Measurements from ENCODE around the gene LIPC.

Gene LIPC

DNA sequence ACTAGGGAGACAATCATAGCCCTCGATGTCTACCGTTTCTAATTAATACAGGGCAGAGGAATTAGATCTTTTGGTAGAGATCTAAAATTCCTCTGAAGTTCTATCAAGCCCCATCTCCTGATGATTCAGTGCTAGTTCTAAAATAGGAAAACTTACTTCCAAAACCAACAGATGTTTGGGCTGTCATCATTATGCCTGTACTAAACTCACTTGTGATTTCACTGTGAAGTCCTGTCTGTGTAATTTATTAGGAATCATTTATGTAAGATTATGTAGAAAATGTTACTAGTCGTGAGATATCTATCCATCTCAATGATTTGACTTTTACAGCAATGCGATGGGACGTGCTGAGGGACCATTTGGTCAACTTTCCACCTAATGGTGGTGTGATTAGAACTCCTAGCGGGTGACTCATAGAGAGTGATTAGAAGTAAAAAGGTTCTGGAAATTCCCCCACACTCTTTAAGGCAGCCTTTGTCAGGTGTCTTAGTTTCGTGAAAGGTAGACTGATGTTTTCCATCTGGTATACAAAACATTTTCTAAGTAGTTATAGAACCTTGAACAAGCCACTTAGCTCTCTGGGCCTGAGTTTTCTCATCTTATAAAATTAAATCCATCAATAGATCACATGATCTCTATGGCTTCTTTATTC, 34.2 kb downstream of the LIPC start:
- no peaks in the 10 kb centered on the region for H3K4me1 ChIP-seq (ENCODE audit: control insufficient read depth, insufficient read depth, low read length)

DNA sequence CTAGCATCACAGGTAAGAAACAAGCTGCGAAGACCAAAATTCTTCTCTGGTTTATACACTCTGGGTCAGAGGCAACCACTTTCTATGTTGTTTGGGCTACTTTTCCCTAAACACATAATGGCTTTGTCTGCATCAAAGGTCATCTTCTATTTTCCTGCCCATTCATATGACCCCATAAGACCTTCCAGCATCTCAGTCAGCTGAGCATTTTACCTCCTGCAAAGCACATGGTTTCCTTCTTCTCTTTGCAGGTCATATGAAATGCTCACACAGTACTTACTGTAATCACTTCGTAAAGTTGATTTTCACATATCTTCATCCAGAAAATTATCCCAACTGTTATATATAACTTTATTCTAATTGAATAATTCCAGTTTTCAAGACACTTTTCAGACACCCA, 34.8 kb downstream of the LIPC start:
- no peaks in the 10 kb centered on the region for H3K27me3 ChIP-seq (ENCODE audit: control insufficient read depth, insufficient read depth, low read length)
- H3K36me3 ChIP-seq (ENCODE audit: control insufficient read depth, insufficient read depth, low read length): no peaks in the 10 kb centered on the region
- H3K4me3 ChIP-seq (ENCODE audit: low read length): no peak overlapping the region
- H3K27ac ChIP-seq (ENCODE audit: low read depth, low read length): no peak overlapping the region
- no peak overlapping the region for H3K9ac ChIP-seq (ENCODE audit: low read length)
- no peaks in the 10 kb centered on the region for H3K4me1 ChIP-seq (ENCODE audit: control insufficient read depth, insufficient read depth, low read length)

More for the DNA sequence above, 34.2 kb downstream of the LIPC start:
- Histone ChIP-seq H3K4me3 (ENCODE audit: low read length) (no peak overlapping the region), H3K27ac (ENCODE audit: low read depth, low read length) (no peak overlapping the region), H3K27me3 (ENCODE audit: control insufficient read depth, insufficient read depth, low read length) (no peaks in the 10 kb centered on the region), H3K9ac (ENCODE audit: low read length) (no peak overlapping the region), H3K36me3 (ENCODE audit: control insufficient read depth, insufficient read depth, low read length) (no peaks in the 10 kb centered on the region)

DNA sequence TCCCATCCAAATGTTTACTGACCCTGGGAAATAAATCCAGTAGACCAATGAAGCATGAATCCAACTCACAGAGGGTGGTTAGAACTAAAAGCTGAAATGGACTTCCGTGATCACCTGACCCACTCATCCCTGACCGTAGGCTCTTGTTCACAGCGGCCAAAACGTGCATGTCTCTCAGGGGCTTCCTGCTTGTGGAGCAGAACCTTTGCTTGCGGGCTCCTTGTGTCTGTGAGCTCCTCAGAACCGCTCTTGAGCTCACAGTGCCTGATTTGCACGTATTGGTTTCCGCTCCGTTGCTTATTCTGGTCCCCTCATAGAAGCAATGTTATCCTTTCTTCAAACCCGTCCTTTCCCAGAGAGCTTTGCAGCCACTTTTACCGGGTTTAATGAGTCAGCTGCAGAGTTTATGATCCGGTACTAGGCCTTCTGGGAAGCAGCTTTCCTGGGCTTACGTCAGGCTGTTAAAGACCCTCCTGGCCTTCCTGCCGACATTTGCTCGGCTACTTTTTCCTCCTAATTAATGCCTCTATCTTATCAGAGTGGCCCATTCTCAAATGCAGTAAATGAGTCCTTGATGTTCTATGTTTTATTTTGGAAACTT, 35.4 kb downstream of the LIPC start:
- Histone ChIP-seq H3K36me3 (ENCODE audit: control insufficient read depth, insufficient read depth, low read length) (no peaks in the 10 kb centered on the region), H3K4me3 (ENCODE audit: low read length) (no peak overlapping the region), H3K27me3 (ENCODE audit: control insufficient read depth, insufficient read depth, low read length) (no peaks in the 10 kb centered on the region), H3K27ac (ENCODE audit: low read depth, low read length) (no peak overlapping the region), H3K9ac (ENCODE audit: low read length) (no peak overlapping the region), H3K4me1 (ENCODE audit: control insufficient read depth, insufficient read depth, low read length) (no peaks in the 10 kb centered on the region)

DNA sequence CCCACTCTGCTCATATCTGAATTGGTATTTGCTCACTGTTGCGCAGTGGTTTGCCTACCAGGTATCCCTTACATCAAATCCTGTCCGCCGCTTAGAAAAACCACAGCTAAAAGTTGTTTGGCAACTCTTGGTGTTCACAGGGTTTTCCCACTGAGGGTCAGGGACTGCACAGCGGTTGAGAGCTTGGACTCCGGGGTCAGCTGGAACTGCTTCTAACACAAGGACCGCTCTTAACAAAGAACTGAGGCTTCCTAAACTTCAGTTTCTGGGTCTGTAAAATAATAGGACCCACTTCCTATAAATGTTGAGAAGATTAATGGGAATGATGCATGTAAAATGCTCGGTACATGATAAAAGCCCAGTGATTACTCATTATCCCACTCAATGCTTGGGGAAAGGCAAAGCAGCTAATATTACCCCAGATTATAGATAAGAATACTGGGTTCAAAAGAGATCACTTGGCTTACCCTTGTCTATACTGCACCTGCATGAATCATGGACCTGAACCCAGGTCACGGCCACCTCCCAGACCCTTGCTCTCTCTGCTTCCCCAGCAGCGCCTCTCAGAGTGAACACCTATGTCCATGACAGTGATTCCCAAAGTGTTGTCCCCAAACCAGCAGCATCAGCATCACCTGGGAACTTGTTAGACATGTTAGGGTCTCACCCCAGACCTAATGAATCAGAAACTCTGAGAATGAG, 36.1 kb downstream of the LIPC start:
- no peaks in the 10 kb centered on the region for H3K4me1 ChIP-seq (ENCODE audit: control insufficient read depth, insufficient read depth, low read length)
- no peaks in the 10 kb centered on the region for H3K27me3 ChIP-seq (ENCODE audit: control insufficient read depth, insufficient read depth, low read length)
- H3K36me3 ChIP-seq (ENCODE audit: control insufficient read depth, insufficient read depth, low read length): no peaks in the 10 kb centered on the region
- H3K9ac ChIP-seq (ENCODE audit: low read length): no peak overlapping the region
- no peak overlapping the region for H3K27ac ChIP-seq (ENCODE audit: low read depth, low read length)
- no peak overlapping the region for H3K4me3 ChIP-seq (ENCODE audit: low read length)

DNA sequence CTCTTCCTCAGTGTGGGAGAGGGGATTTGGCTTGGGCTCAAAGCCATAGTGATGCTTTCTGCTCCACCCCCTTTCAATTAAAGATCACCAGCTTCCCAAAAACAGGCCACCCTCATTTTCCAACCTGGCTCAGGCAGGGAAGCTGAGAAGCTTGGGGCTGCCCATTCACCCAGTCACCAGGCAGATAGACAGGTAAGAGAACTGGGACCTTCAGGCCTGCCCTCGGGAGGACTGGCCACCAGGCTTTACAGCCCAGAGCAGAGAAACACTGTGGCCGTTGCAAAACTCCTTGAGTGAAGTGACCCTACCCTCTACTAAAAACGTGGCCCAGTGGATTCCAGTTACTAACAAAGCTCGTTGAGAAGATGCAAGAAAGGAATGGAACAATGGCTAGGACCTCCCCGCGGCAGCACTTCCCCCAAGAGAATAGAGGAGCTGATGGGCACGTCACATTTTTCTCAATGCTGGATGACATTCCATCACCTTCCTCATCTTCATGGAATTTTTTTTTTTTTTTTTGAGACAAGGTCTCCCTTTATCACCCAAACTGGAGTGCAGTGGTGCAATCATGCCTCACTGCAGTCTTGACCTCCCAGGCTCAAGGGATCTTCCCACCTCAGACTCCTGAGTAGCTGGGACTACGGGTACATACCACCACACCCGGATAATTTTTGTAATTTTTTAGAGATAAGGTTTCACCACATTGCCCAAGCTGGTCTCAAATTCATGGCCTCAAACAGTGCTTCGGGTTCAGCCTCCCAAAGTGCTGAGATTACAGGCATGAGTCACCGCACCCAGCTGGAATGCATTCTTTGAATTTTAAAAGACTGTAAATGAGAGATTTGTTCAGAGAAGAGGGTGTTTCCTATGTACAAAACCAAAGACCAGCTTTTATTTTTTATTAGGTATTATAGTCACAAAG, 37.9 kb downstream of the LIPC start:
- no peaks in the 10 kb centered on the region for H3K27me3 ChIP-seq (ENCODE audit: control insufficient read depth, insufficient read depth, low read length)
- no peak overlapping the region for H3K4me3 ChIP-seq (ENCODE audit: low read length)
- no peak overlapping the region for H3K9ac ChIP-seq (ENCODE audit: low read length)
- no peak overlapping the region for H3K27ac ChIP-seq (ENCODE audit: low read depth, low read length)
- H3K4me1 ChIP-seq (ENCODE audit: control insufficient read depth, insufficient read depth, low read length): no peaks in the 10 kb centered on the region
- H3K36me3 ChIP-seq (ENCODE audit: control insufficient read depth, insufficient read depth, low read length): no peaks in the 10 kb centered on the region

DNA sequence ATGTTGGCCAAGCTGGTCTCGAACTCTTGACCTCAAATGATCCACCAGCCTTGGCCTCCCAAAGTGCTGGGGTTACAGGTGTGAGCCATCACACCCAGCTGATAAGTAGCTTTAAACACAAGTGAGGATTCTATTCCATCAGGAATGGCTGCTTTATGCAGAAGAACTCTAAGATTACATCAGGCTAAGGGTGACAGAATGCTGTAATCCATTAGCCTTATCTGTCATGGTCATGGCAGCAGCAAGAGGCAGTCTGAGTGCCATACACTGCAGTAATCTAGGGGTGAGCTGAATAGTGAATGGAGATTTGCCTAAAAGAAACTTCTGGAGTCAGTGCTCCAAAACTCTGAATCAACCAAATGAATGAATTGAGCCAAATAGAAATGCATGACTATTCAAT, 39.6 kb downstream of the LIPC start:
- no peak overlapping the region for H3K27ac ChIP-seq (ENCODE audit: low read depth, low read length)
- no peaks in the 10 kb centered on the region for H3K4me1 ChIP-seq (ENCODE audit: control insufficient read depth, insufficient read depth, low read length)
- H3K27me3 ChIP-seq (ENCODE audit: control insufficient read depth, insufficient read depth, low read length): no peaks in the 10 kb centered on the region
- H3K36me3 ChIP-seq (ENCODE audit: control insufficient read depth, insufficient read depth, low read length): no peaks in the 10 kb centered on the region
- H3K4me3 ChIP-seq (ENCODE audit: low read length): no peak overlapping the region
- no peak overlapping the region for H3K9ac ChIP-seq (ENCODE audit: low read length)

DNA sequence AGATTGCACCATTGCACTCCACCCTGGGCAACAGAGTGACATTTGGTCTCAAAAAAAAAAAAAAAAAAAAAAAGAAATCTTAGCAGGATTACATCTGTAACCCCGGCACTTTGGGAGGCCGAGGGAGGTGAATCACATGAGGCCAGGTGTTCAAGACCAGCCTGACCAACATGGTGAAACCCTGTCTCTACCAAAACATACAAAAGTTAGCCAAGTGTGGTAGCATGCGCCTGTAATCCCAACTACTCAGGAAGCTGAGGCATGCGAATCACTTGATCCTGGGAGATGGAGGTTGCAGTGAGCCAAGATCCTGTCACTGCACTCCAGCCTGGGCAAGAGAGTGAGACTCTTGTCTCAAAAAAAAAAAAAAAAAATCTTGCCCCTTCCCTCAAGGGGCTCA, 40.4 kb downstream of the LIPC start:
- H3K4me1 ChIP-seq (ENCODE audit: control insufficient read depth, insufficient read depth, low read length): no peaks in the 10 kb centered on the region
- H3K36me3 ChIP-seq (ENCODE audit: control insufficient read depth, insufficient read depth, low read length): no peaks in the 10 kb centered on the region
- no peaks in the 10 kb centered on the region for H3K27me3 ChIP-seq (ENCODE audit: control insufficient read depth, insufficient read depth, low read length)
- H3K9ac ChIP-seq (ENCODE audit: low read length): no peak overlapping the region
- no peak overlapping the region for H3K27ac ChIP-seq (ENCODE audit: low read depth, low read length)
- no peak overlapping the region for H3K4me3 ChIP-seq (ENCODE audit: low read length)

DNA sequence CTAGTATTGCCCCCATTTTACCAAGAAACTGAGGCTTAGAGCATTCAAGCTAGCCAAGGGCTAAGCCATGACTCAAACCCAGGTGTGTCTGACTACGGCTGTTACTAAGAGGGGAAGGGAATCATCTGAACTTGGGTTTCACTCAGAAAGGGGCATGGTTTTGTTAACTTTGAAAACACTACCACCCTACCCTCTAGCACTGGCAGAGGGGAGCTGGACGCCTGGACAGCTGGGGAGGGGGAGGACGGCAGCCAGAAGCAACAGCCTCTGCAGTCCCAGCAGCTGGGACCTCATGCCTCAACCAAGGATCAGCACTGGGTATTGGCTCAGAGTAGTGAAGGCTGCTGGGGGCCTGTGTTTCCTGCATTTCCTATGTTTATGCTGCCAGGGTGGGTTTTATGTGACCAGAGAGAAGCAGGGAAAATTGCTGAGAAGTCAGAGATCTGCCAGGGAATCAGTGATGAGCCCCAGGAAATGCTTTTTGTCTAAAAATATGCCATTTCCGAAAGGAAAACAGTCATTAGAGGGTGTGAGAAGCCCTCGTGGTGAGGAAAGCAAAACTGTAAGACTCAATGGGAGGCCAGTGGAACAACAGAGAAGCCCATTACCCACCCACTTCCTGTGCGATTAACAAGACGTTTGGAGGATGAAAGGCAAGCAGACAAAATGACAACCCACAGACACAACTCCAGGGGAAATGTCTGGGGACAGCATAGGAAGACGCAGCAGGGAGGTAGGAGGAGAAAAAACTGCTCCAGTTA, 41.2 kb downstream of the LIPC start:
- Histone ChIP-seq H3K9ac (ENCODE audit: low read length) (no peak overlapping the region), H3K4me1 (ENCODE audit: control insufficient read depth, insufficient read depth, low read length) (no peaks in the 10 kb centered on the region), H3K27ac (ENCODE audit: low read depth, low read length) (no peak overlapping the region)

DNA sequence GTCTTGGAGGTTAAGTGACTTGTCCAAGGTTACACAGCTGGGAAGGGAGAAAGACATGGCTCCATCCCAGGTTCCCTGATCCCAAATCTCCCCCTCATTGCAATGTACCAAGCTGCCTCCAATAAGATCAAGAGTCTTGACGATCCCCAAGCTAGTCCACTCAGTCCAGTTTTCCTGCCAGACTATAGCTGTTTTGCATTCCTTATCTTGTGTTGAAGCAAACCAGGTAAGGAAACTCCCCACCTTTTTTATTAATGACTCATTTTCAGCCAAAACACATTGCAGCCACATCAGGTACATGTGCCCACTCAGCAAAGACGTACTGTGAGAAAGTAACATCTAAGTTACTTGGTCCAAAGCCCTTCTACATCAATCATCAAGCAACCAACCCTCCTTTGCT, 41.9 kb downstream of the LIPC start:
- no peaks in the 10 kb centered on the region for H3K4me1 ChIP-seq (ENCODE audit: control insufficient read depth, insufficient read depth, low read length)
- no peak overlapping the region for H3K4me3 ChIP-seq (ENCODE audit: low read length)
- H3K27ac ChIP-seq (ENCODE audit: low read depth, low read length): no peak overlapping the region
- H3K36me3 ChIP-seq (ENCODE audit: control insufficient read depth, insufficient read depth, low read length): no peaks in the 10 kb centered on the region
- no peak overlapping the region for H3K9ac ChIP-seq (ENCODE audit: low read length)
- H3K27me3 ChIP-seq (ENCODE audit: control insufficient read depth, insufficient read depth, low read length): no peaks in the 10 kb centered on the region

More for the DNA sequence above, 41.2 kb downstream of the LIPC start:
- H3K27me3 ChIP-seq (ENCODE audit: control insufficient read depth, insufficient read depth, low read length): no peaks in the 10 kb centered on the region
- no peak overlapping the region for H3K4me3 ChIP-seq (ENCODE audit: low read length)
- H3K36me3 ChIP-seq (ENCODE audit: control insufficient read depth, insufficient read depth, low read length): no peaks in the 10 kb centered on the region

DNA sequence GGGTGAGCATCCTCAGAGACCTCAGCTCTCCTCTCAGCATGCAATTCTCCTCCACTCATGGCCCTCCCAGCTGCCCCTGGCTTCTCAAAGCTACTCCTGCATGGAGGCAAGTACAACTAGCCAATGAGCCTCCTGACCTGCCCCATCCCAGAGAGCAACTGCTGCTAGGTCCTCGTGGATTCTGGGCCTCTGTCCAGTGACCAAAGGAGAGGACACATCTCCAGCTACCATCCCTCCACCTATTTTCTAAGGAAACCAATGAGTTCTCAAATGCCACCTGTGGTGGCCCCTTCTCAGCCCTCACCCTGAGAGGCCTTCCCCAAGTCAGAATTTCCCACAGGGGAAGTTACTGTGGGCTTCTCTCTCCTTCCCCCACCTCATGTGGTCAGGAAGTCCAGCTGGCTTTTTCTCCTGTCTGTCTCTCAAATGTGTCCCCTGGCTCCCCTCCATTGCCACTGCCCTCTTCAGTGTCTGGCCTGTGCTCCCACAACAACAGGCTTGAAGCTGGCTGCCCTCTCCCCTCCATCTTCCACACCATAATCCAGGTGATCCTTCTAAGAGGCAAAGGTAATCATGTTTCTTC, 43.0 kb downstream of the LIPC start:
- Histone ChIP-seq H3K9ac (ENCODE audit: low read length) (no peak overlapping the region), H3K4me1 (ENCODE audit: control insufficient read depth, insufficient read depth, low read length) (no peaks in the 10 kb centered on the region), H3K27ac (ENCODE audit: low read depth, low read length) (no peak overlapping the region), H3K27me3 (ENCODE audit: control insufficient read depth, insufficient read depth, low read length) (no peaks in the 10 kb centered on the region), H3K4me3 (ENCODE audit: low read length) (no peak overlapping the region), H3K36me3 (ENCODE audit: control insufficient read depth, insufficient read depth, low read length) (no peaks in the 10 kb centered on the region)

DNA sequence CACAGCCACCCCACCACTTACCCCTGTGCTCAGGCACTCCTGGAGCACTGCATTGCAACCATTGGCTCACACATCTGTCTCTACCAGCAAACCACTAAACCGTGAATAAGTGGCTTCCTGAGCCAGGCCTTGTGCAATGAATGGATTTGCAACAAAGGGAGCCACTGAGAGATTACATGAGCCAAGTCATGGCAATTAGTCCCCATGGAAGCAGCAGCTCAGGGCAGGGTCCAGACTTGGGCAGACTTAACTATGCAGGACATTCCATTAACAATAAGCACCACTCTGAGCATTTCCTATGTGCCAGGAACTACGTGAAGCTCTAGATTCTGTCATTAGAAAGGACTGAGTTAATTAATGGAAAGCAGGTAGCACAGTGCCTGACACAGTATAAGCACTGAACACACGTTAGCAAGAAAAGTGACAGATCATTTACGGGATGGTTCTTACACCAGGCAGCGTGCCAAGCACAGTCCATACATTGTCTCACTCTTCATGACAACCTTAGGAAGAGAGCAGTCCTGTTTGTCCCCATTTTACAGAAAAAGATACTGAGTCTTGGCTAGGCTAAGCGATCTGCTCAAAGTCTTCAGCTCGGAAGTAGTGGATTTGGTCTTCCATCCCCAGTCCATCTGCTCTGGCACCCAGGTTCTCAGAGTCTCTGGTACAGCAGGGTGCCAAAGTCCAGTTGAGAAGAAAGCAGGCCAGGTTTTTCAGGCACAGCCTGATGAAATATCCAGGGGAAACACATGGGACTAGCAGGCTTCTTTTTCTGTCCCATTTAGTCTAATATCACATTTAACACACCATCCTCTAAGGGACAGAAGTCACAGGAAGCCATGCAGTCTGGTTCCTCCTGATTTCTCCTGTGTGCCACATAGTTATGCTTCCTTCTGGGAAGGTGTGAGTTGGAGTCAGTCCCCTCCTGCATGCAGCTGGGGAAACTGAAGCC, 44.1 kb downstream of the LIPC start:
- H3K4me1 ChIP-seq (ENCODE audit: control insufficient read depth, insufficient read depth, low read length): no peaks in the 10 kb centered on the region

More for the DNA sequence above, 44.1 kb downstream of the LIPC start:
- no peak overlapping the region for H3K27ac ChIP-seq (ENCODE audit: low read depth, low read length)
- no peak overlapping the region for H3K9ac ChIP-seq (ENCODE audit: low read length)
- no peaks in the 10 kb centered on the region for H3K36me3 ChIP-seq (ENCODE audit: control insufficient read depth, insufficient read depth, low read length)
- no peaks in the 10 kb centered on the region for H3K27me3 ChIP-seq (ENCODE audit: control insufficient read depth, insufficient read depth, low read length)
- H3K4me3 ChIP-seq (ENCODE audit: low read length): no peak overlapping the region
